DND-41 (cell line): ENCODE data around the gene EYS.

ENCODE experiments used
- ATAC-seq: fragments of 200-7000 bp; cut with Tn5 transposase; 3 replicates; pipeline ENCODE4 v1.9.1; 2021; ENCODE audit warnings: low read depth; ENCODE audit not compliant: insufficient read depth
- DNase-seq: peaks from one replicate; pipeline ENCODE4 v3.0.0-alpha.2; 2020
- H2AFZ ChIP-seq: 2 replicates; pipeline ENCODE4 v1.6.0; 2012; ENCODE audit warnings: low read depth, low read length
- H3K27ac ChIP-seq: 2 replicates; pipeline ENCODE4 v1.5.1; 2012; ENCODE audit warnings: low read length, inconsistent platforms
- H3K27me3 ChIP-seq: fragments of 200-600 bp; sonication (generic); 2 replicates; pipeline ENCODE4 v1.6.0; 2012; ENCODE audit warnings: low read length, mild to moderate bottlenecking, inconsistent platforms; ENCODE audit not compliant: insufficient read depth, poor library complexity
- H3K36me3 ChIP-seq: 2 replicates; pipeline ENCODE4 v1.5.1; 2012; ENCODE audit warnings: low read length, inconsistent platforms; ENCODE audit not compliant: insufficient read depth
- H3K4me1 ChIP-seq: 2 replicates; pipeline ENCODE4 v1.5.1; 2012; ENCODE audit warnings: mild to moderate bottlenecking, low read length; ENCODE audit not compliant: insufficient read depth
- H3K4me2 ChIP-seq: 2 replicates; pipeline ENCODE4 v1.6.0; 2012; ENCODE audit warnings: mild to moderate bottlenecking, moderate library complexity, low read length, inconsistent platforms; ENCODE audit not compliant: insufficient read depth
- H3K4me3 ChIP-seq, 2 experiments: fragments of 200-600 bp in 1 of 2; shearing (Covaris generic) in 1 of 2; 2 replicates each; pipeline ENCODE4 v1.5.1; 2012 to 2016; ENCODE audit warnings: inconsistent platforms in 2 of 2, low read length in 2 of 2, mild to moderate bottlenecking in 2 of 2, low read depth in 1 of 2, moderate library complexity in 1 of 2
- H3K79me2 ChIP-seq: 2 replicates; pipeline ENCODE4 v1.6.0; 2012; ENCODE audit warnings: low read length, inconsistent platforms; ENCODE audit not compliant: insufficient read depth
- H3K9ac ChIP-seq: 2 replicates; pipeline ENCODE4 v1.6.0; 2012; ENCODE audit warnings: low read depth, mild to moderate bottlenecking, inconsistent platforms, low read length, moderate library complexity
- H3K9me3 ChIP-seq: 2 replicates; pipeline ENCODE4 v1.5.1; 2012; ENCODE audit warnings: low read length, moderate library complexity, mild to moderate bottlenecking, inconsistent platforms; ENCODE audit not compliant: insufficient read depth, severe bottlenecking
- H4K20me1 ChIP-seq: 2 replicates; pipeline ENCODE4 v1.6.0; 2012; ENCODE audit warnings: low read length; ENCODE audit not compliant: insufficient read depth
- EZH2 ChIP-seq: IDR thresholded peaks from 3 replicates; pipeline ENCODE4 v1.6.1; 2012; ENCODE audit warnings: borderline replicate concordance, low read depth, mild to moderate bottlenecking, moderate library complexity, low read length, inconsistent platforms; ENCODE audit not compliant: severe bottlenecking
- TF ChIP-seq, protein P1 (sequence below): IDR thresholded peaks from 2 replicates; pipeline ENCODE4 v1.5.1; 2012; ENCODE audit warnings: borderline replicate concordance, low read length, moderate library complexity, mild to moderate bottlenecking; ENCODE audit not compliant: poor library complexity, severe bottlenecking; ENCODE audit errors: extremely low read depth

Gene EYS

DNA sequence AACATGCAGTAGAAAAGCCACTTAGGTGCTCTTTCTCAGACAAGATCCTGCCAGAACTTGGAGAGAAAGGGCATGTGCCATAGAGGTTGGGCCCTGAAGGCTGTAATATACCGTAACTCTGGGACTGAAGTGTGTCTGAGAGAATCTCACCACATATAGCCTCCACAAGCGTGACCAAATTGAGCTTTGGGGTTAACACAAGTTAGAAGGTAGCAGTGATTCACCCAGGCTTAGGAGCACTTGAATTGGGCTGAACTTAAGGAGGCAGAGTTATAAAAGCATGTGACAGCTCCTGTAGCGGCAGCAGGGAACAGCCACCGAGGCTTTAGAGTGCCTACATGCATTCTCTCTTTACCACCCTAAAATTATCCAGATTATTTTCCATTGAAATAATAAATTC is 1709.8 kb downstream of the EYS start:
- DNase-seq (no peak), ATAC-seq (no peak)
- H3K4me3 ChIP-seq, result no peak overlapping the region
- no peaks in the 10 kb centered on the region for H3K4me1 ChIP-seq
- no peaks in the 10 kb centered on the region for H3K9me3 ChIP-seq
- no peaks in the 10 kb centered on the region for H4K20me1 ChIP-seq
- H3K36me3 ChIP-seq, result no peaks in the 10 kb centered on the region
- no peak overlapping the region for H3K9ac ChIP-seq
- no peak overlapping the region for H3K4me2 ChIP-seq
- H3K27ac ChIP-seq, result no peak overlapping the region
- H3K27me3 ChIP-seq, result no peaks in the 10 kb centered on the region
- H3K79me2 ChIP-seq, result no peaks in the 10 kb centered on the region
- TF ChIP-seq EZH2, result no peak
- TF ChIP-seq, protein P1, sequence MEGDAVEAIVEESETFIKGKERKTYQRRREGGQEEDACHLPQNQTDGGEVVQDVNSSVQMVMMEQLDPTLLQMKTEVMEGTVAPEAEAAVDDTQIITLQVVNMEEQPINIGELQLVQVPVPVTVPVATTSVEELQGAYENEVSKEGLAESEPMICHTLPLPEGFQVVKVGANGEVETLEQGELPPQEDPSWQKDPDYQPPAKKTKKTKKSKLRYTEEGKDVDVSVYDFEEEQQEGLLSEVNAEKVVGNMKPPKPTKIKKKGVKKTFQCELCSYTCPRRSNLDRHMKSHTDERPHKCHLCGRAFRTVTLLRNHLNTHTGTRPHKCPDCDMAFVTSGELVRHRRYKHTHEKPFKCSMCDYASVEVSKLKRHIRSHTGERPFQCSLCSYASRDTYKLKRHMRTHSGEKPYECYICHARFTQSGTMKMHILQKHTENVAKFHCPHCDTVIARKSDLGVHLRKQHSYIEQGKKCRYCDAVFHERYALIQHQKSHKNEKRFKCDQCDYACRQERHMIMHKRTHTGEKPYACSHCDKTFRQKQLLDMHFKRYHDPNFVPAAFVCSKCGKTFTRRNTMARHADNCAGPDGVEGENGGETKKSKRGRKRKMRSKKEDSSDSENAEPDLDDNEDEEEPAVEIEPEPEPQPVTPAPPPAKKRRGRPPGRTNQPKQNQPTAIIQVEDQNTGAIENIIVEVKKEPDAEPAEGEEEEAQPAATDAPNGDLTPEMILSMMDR, result no peak
- no peak overlapping the region for H2AFZ ChIP-seq

DNA sequence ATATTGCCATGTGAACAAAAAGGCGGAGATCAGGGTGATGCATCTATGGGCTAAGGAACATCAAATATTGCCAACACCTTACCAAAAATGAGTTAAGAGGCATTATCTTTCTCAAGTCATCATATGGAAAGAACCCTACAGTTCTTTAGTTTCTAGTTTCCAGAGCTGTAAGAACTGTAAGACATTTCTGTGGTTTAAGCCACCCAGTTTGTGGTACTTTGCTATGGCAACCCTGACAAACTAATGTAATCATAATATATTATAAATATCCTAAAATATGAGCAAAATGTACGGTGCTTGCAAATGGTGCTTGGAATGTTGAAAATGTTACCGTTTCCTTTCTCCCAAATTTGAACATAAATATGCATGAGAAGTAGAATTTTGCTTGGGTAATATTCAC is 1721.8 kb downstream of the EYS start:
- no peaks in the 10 kb centered on the region for H3K9me3 ChIP-seq
- no peak overlapping the region for H3K9ac ChIP-seq
- no peaks in the 10 kb centered on the region for H4K20me1 ChIP-seq
- no peaks in the 10 kb centered on the region for H3K4me1 ChIP-seq
- no peaks in the 10 kb centered on the region for H3K36me3 ChIP-seq
- no peaks in the 10 kb centered on the region for H3K79me2 ChIP-seq
- no peak overlapping the region for H2AFZ ChIP-seq
- no peak overlapping the region for H3K4me2 ChIP-seq
- ATAC-seq, result no peak
- H3K27me3 ChIP-seq, result no peaks in the 10 kb centered on the region
- no peak overlapping the region for H3K27ac ChIP-seq
- DNase-seq, result no peak
- TF ChIP-seq, protein P1, result no peak
- TF ChIP-seq EZH2, result no peak
- no peak overlapping the region for H3K4me3 ChIP-seq

DNA sequence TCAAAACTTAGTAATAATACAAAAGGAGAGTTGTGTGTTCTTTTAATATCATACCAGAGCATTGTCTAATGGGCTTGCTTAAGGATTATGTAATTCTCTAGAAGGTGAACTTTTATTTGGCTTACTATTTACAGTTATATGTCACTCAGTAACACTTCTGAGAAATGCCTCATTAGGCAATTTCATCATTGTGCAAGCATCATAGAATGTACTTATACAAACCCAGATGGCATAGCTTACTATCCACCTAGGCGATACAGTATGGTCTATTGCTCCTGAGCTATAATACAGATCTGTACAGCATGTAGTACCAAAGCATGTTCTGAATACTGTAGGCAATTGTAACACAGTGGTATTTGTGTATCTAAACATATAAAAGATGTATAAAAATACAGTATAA is 1731.3 kb downstream of the EYS start:
- no peaks in the 10 kb centered on the region for H4K20me1 ChIP-seq
- no peaks in the 10 kb centered on the region for H3K9me3 ChIP-seq
- TF ChIP-seq EZH2, result no peak
- TF ChIP-seq, protein P1, result no peak
- no peaks in the 10 kb centered on the region for H3K79me2 ChIP-seq
- H2AFZ ChIP-seq, result no peak overlapping the region
- no peak for DNase-seq
- ATAC-seq, result no peak
- no peak overlapping the region for H3K9ac ChIP-seq
- no peak overlapping the region for H3K4me2 ChIP-seq
- H3K36me3 ChIP-seq, result no peaks in the 10 kb centered on the region
- no peak overlapping the region for H3K4me3 ChIP-seq
- H3K4me1 ChIP-seq, result no peaks in the 10 kb centered on the region
- no peak overlapping the region for H3K27ac ChIP-seq
- no peaks in the 10 kb centered on the region for H3K27me3 ChIP-seq

DNA sequence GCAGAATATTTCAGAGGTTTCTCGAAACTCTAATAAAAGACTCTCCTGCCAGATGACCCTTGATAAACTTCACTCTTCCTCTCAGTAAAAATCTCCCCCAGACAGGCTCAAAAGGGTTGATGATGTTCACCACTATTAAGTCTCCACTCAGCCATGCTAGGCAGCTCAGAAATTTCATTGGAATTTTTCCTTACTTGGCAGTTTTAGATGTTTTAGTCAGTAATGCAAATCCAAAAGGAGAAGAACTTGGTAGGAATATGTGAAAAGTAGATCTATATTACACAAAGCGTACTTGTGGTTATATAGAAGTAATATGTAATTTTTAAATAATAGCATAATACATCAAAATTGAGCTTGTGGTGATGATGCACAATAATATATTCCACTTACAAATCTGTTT is 1738.4 kb downstream of the EYS start:
- Histone ChIP-seq H3K36me3 (no peaks in the 10 kb centered on the region), H3K9me3 (no peaks in the 10 kb centered on the region), H3K4me1 (no peaks in the 10 kb centered on the region), H3K27ac (no peak overlapping the region), H3K4me2 (no peak overlapping the region), H3K9ac (no peak overlapping the region), H2AFZ (no peak overlapping the region), H3K27me3 (no peaks in the 10 kb centered on the region), H3K4me3 (no peak overlapping the region), H4K20me1 (no peaks in the 10 kb centered on the region), H3K79me2 (no peaks in the 10 kb centered on the region)
- DNase-seq (no peak), ATAC-seq (no peak)
- no peak for TF ChIP-seq EZH2
- TF ChIP-seq, protein P1, result no peak
